HepG2 (cell line): ENCODE results near the gene SLC9A5. TPM values are rescaled to one million over a fixed set of nuclear protein-coding genes. Genes with fewer than 3 reads are reported as not detected.
A peak's percentile ranks its signal among the peaks of the same experiment; 100 is the strongest.

ENCODE experiments used
- ARNT ChIP-seq: fragments of 450-650 bp; IDR thresholded peaks from 2 replicates; pipeline ENCODE4 v1.6.1; 2017
- CREB1 ChIP-seq, 2 experiments: fragments of 450-650 bp in 1 of 2; IDR thresholded peaks; 2 replicates each; pipeline ENCODE4 v1.6.1; 2016 to 2017; ENCODE audit warnings: control low read depth in 1 of 2, mild to moderate bottlenecking in 1 of 2, missing compliant biosample characterization in 1 of 2, missing genetic modification characterization in 1 of 2
- CSRNP1 ChIP-seq: sonication (generic); formaldehyde crosslinking; IDR thresholded peaks from 2 replicates; pipeline ENCODE4 v1.8.1; 2023; ENCODE audit warnings: mild to moderate bottlenecking, missing genetic modification reagents
- KLF15 ChIP-seq: sonication (generic); formaldehyde crosslinking; IDR thresholded peaks from 2 replicates; pipeline ENCODE4 v1.8.1; 2023; ENCODE audit warnings: borderline replicate concordance, mild to moderate bottlenecking, inconsistent platforms, missing genetic modification reagents, mixed read lengths
- MEF2D ChIP-seq: sonication (generic); formaldehyde crosslinking; IDR thresholded peaks from 2 replicates; pipeline ENCODE4 v1.5.1; 2020; ENCODE audit warnings: mild to moderate bottlenecking, missing genetic modification reagents
- NFE2L1 ChIP-seq: sonication (generic); formaldehyde crosslinking; IDR thresholded peaks from 2 replicates; pipeline ENCODE4 v1.4.0; 2020; ENCODE audit warnings: missing genetic modification reagents, mild to moderate bottlenecking, borderline replicate concordance
- NFKB2 ChIP-seq: sonication (generic); formaldehyde crosslinking; IDR thresholded peaks from 2 replicates; pipeline ENCODE4 v1.4.0; 2020; ENCODE audit warnings: missing genetic modification reagents, borderline replicate concordance
- NKX3-1 ChIP-seq: sonication (generic); formaldehyde crosslinking; IDR thresholded peaks from 2 replicates; pipeline ENCODE4 v1.5.0; 2020; ENCODE audit warnings: missing genetic modification reagents
- NONO ChIP-seq, 2 experiments: fragments of 450-650 bp in 1 of 2; sonication (generic) in 1 of 2; formaldehyde crosslinking in 1 of 2; IDR thresholded peaks in 1 of 2; conservative IDR thresholded peaks in 1 of 2; 2 replicates each; pipeline versions ENCODE4 v1.6.1 to v1.8.0; 2017 to 2022; ENCODE audit warnings: mild to moderate bottlenecking in 1 of 2, missing genetic modification reagents in 1 of 2, moderate library complexity in 1 of 2
- POLR2G ChIP-seq: fragments of 200-400 bp; formaldehyde crosslinking; IDR thresholded peaks from 2 replicates; pipeline ENCODE4 v1.6.1; 2018; ENCODE audit warnings: mild to moderate bottlenecking, low read depth, low read length, moderate library complexity
- PRDM4 ChIP-seq: sonication (generic); formaldehyde crosslinking; IDR thresholded peaks from 2 replicates; pipeline ENCODE4 v1.9.0; 2021; ENCODE audit warnings: missing genetic modification reagents, borderline replicate concordance
- SRF ChIP-seq: IDR thresholded peaks from 2 replicates; pipeline ENCODE4 v1.6.1; 2011; ENCODE audit warnings: mild to moderate bottlenecking, low read depth, low read length, moderate library complexity
- TEAD2 ChIP-seq: sonication (generic); formaldehyde crosslinking; IDR thresholded peaks from 2 replicates; pipeline ENCODE4 v1.9.0; 2021; ENCODE audit warnings: missing genetic modification reagents
- ZNF10 ChIP-seq: sonication (generic); formaldehyde crosslinking; IDR thresholded peaks from 2 replicates; pipeline ENCODE4 v1.4.0; 2020; ENCODE audit warnings: mild to moderate bottlenecking, low read depth, missing genetic modification reagents, borderline replicate concordance
- ZNF335 ChIP-seq: sonication (generic); formaldehyde crosslinking; IDR thresholded peaks from 2 replicates; pipeline ENCODE4 v1.4.0; 2020; ENCODE audit warnings: missing genetic modification reagents
- ZNF407 ChIP-seq: sonication (generic); formaldehyde crosslinking; IDR thresholded peaks from one replicate; pipeline ENCODE4 v1.5.1; 2020; ENCODE audit warnings: mild to moderate bottlenecking, missing genetic modification reagents; ENCODE audit errors: not compliant biosample characterization
- ZNF577 ChIP-seq: sonication (generic); formaldehyde crosslinking; IDR thresholded peaks from 2 replicates; pipeline ENCODE4 v1.4.0; 2020; ENCODE audit warnings: mild to moderate bottlenecking, low read depth, missing genetic modification reagents, borderline replicate concordance
- ZSCAN29 ChIP-seq: sonication (generic); formaldehyde crosslinking; conservative IDR thresholded peaks from 2 replicates; pipeline ENCODE4 v1.4.0; 2020; ENCODE audit warnings: mild to moderate bottlenecking, missing genetic modification reagents
- polyA plus RNA-seq, 8 experiments: library from polyadenylated mRNA; depleted of rRNA in 3 of 8; stranded (reverse) in 7 of 8; unstranded in 1 of 8; fragments of >200 nt; fragmentation: Illumina TruSeq in 4 of 8; extraction: Trizol in 4 of 8; gene quantifications; 2 replicates each; pipeline versions ENCODE4 v1.2.1 to v1.2.3, GENCODE V29; 2011 to 2016; ENCODE audit warnings: low read depth in 4 of 8, missing spikeins in 1 of 8, mixed read lengths in 1 of 8; ENCODE audit not compliant: insufficient read depth in 1 of 8
- total RNA-seq, 5 experiments: library from RNA; depleted of rRNA; stranded (reverse); fragments of >200 nt; fragmentation: Illumina TruSeq; extraction: Trizol; gene quantifications; 2 replicates each; pipeline ENCODE4 v1.2.3, GENCODE V29; 2016; ENCODE audit warnings: low read depth in 1 of 5

SLC9A5 gene
- total and polyA plus RNA-seq, 2 of the 13 experiments (the other 11 are each of a cell fraction or from before 2014, with no cell fraction given), result 0.58 to 1.4 TPM

DNA sequence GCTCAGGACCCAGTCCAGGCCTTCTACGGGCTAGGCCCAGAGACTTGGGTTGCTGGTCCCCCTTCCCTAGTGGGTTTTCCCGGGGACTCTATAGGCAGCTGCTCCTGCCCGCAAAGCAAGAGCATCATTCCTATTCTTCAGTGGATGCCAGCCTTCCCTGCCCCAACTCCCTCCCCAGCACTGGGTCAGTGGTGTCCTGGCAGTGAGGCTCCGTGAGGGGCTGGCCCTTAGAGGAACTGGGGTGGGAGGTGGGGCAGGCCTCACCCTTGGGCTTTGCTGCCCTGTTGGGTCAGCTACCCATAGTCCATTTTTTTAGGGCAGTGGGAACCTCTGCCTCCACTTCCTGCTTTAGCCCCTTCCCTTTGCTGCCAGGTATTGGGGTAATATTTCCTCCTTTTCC, 22.7 kb downstream of the SLC9A5 start (continued):
- TF ChIP-seq CSRNP1 (CRISPR knock-in tag) (no peak), ZNF335 (CRISPR knock-in tag) (no peak), NFE2L1 (CRISPR knock-in tag) (no peak), ZNF407 (CRISPR knock-in tag) (no peak), NONO (IDR thresholded peaks at IDR 0.05) (no peak), NONO (CRISPR knock-in tag; conservative IDR thresholded peaks at IDR 0.05) (0 out of 2 replicates have a peak, but pooled peaks have one; percentile 4), KLF15 (CRISPR knock-in tag) (no peak), ARNT (no peak), TEAD2 (CRISPR knock-in tag) (no peak), ZNF10 (CRISPR knock-in tag) (no peak), ZNF577 (CRISPR knock-in tag) (no peak), NFKB2 (no peak), PRDM4 (CRISPR knock-in tag) (no peak), MEF2D (CRISPR knock-in tag) (no peak), CREB1 (IDR thresholded peaks at IDR 0.05) (no peak), CREB1 (CRISPR knock-in tag; IDR thresholded peaks at IDR 0.05) (no peak), NKX3-1 (CRISPR knock-in tag) (no peak), POLR2G (peak; percentile 55), SRF (no peak), ZSCAN29 (CRISPR knock-in tag) (no peak)
